KOPT-K1 (cell line): Measurements from ENCODE around the gene ITGB8.

Experiments
- H3K27ac ChIP-seq: fragments of 200-600 bp; sonication (generic); 2 replicates; pipeline ENCODE4 v1.5.1; 2016; ENCODE audit warnings: antibody characterized with exemption, mild to moderate bottlenecking, low read depth, low read length; ENCODE audit not compliant: poor library complexity, severe bottlenecking
- H3K36me3 ChIP-seq: fragments of 200-600 bp; sonication (generic); 2 replicates; pipeline ENCODE4 v1.5.1; 2017; ENCODE audit warnings: antibody characterized with exemption, mild to moderate bottlenecking, low read length, moderate library complexity; ENCODE audit not compliant: insufficient read depth
- H3K9me3 ChIP-seq: fragments of 200-600 bp; sonication (generic); 2 replicates; pipeline ENCODE4 v1.5.1; 2017; ENCODE audit warnings: antibody characterized with exemption, low read length, mild to moderate bottlenecking; ENCODE audit not compliant: insufficient read depth, poor library complexity, severe bottlenecking

ITGB8 gene

DNA sequence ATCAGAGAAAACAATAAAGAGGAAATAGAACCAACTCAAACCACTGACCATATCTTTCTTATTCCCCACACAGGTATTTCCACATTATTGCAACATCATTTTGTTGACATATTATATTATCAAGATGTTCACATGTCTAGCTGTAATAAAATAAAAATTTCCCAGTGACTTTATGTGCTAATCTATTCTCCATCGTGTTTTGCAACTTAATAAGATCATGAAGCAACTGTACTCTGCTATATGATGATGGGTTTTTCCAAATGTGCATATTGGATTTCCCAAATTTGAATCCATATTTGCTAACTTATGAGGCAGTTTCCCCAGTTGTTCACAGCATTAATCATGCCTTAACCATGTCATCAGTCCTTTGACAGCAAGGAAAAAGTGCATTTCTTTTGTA, 127.8 kb downstream of the ITGB8 start:
- Histone ChIP-seq H3K27ac (no peak overlapping the region), H3K36me3 (no peaks in the 10 kb centered on the region), H3K9me3 (no peaks in the 10 kb centered on the region)

DNA sequence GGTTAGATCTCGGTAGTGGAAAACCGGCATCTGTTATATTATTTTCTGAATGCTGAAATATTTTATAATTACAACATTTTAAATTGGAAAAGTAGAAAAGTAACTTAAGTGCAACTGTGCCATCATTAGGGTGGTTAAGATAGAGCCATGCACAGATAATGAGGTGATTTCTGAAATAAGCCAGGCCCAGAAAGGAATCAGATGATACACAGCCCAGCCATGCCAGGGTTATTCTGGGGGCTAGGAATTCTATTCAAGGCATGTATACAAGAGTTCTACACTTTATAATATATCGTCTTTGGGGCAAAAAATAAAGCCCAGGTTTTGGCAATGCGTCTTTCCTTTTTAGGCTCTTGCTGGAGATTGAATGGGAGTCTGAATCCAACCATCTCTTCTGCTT, 128.7 kb downstream of the ITGB8 start:
- Histone ChIP-seq H3K36me3 (no peaks in the 10 kb centered on the region), H3K9me3 (no peaks in the 10 kb centered on the region), H3K27ac (no peak overlapping the region)

DNA sequence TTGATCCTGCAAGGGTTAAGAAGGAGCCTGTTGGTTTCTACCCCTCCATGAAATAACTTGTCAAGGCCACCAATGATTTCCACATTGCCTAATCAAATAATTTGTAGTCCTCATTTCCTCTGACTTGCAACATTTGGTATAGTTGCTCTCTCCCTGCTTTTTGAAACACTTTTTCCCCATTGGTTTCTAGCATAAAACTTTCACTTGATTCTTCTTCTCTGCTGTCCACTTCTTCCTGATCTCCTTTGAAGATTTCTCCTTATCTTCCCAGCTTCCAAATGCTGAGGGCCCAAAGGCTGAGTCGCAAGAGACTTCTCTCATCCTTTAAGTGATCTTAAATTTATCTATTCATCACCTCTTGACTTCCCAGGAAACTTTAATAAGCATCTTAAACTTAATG, 134.2 kb downstream of the ITGB8 start:
- no peak overlapping the region for H3K27ac ChIP-seq
- no peaks in the 10 kb centered on the region for H3K36me3 ChIP-seq
- H3K9me3 ChIP-seq, result no peaks in the 10 kb centered on the region
